IPS-20b (cell line): ENCODE measurements around the gene DKC1.

Experiments
- H3K27ac ChIP-seq: one replicate; pipeline ENCODE4 v1.5.1; 2013; ENCODE audit warnings: low read length
- H3K27me3 ChIP-seq: 2 replicates; pipeline ENCODE4 v1.6.1; 2013; ENCODE audit warnings: mild to moderate bottlenecking, low read length, inconsistent platforms; ENCODE audit not compliant: insufficient read depth
- H3K36me3 ChIP-seq: 2 replicates; pipeline ENCODE4 v1.6.1; 2013; ENCODE audit warnings: low read depth, mild to moderate bottlenecking, inconsistent platforms, low read length, moderate library complexity; ENCODE audit not compliant: insufficient read depth
- H3K4me1 ChIP-seq: 2 replicates; pipeline ENCODE4 v1.6.1; 2013; ENCODE audit warnings: mild to moderate bottlenecking, control low read depth, inconsistent platforms, low read length, moderate library complexity; ENCODE audit not compliant: insufficient read depth
- H3K4me3 ChIP-seq: 2 replicates; pipeline ENCODE4 v1.5.1; 2013; ENCODE audit warnings: mild to moderate bottlenecking, low read length, inconsistent platforms
- H3K9ac ChIP-seq: 2 replicates; pipeline ENCODE4 v1.6.1; 2013; ENCODE audit warnings: low read depth, mild to moderate bottlenecking, inconsistent platforms, low read length, moderate library complexity
- H3K9me3 ChIP-seq: 2 replicates; pipeline ENCODE4 v1.6.1; 2013; ENCODE audit warnings: mild to moderate bottlenecking, low read depth, low read length, inconsistent platforms; ENCODE audit not compliant: insufficient read depth

The DKC1 gene

GRCh38 chrX:154739952-154740465 lies 22.7 kb upstream of the DKC1 start:
- Histone ChIP-seq H3K36me3 (no peaks in the 10 kb centered on the region), H3K27ac (no peak overlapping the region), H3K27me3 (no peaks in the 10 kb centered on the region), H3K9ac (no peak overlapping the region), H3K4me1 (no peaks in the 10 kb centered on the region), H3K9me3 (no peaks in the 10 kb centered on the region), H3K4me3 (no peak overlapping the region)

DNA sequence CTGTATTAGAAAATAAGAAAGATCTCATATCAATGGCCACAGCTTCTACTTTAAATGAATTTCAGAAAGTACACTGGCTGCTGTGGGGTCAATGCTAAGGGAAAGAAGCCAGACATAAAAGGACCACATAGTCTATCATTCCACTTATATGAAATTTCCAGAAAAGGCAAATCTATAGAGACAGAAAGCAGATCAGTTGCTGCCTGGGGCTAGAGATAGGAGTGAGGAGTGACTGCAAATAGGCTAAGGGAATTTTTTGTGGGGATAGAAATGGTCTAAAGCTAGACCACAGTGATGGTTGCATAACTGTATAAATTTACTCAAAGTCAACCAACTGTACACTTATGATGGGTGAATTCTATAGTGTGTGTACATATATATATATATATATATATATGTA lies 20.1 kb upstream of the DKC1 start:
- H3K9ac ChIP-seq = no peak overlapping the region
- H3K27me3 ChIP-seq = no peaks in the 10 kb centered on the region
- H3K9me3 ChIP-seq = no peaks in the 10 kb centered on the region
- H3K4me3 ChIP-seq = no peak overlapping the region
- no peaks in the 10 kb centered on the region for H3K36me3 ChIP-seq
- no peak overlapping the region for H3K27ac ChIP-seq
- H3K4me1 ChIP-seq = no peaks in the 10 kb centered on the region

- no peak overlapping the region for H3K27ac ChIP-seq
- no peak overlapping the region for H3K9ac ChIP-seq
Measured at GRCh38 chrX:154748712-154749339, 13.8 kb upstream of the DKC1 start.

DNA sequence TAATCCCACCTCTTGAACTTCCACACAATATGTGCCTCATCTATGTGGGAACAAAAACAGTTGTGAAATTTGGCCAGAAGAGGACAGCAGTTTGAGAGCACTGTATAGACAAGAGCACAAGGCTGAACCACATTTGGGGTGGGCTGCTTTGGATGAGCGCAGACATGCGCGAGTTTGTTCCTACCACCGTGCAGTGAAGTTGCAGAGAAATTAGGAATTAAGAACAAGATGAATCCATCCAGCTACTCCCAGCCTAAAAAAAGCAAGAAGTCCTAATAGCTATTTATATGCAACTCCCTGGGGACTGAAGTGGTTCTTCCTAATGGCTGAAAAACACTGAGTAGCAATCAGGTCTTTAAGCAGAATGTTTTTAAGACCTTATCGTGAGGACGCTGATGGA lies 12.8 kb upstream of the DKC1 start:
- Histone ChIP-seq H3K9ac (no peak overlapping the region), H3K27me3 (peaks cover 48% of the 10 kb centered on the region), H3K36me3 (no peaks in the 10 kb centered on the region), H3K9me3 (no peaks in the 10 kb centered on the region), H3K4me1 (no peaks in the 10 kb centered on the region), H3K27ac (no peak overlapping the region), H3K4me3 (peak overlapping the region; percentile 56)

More at GRCh38 chrX:154748712-154749339, 13.8 kb upstream of the DKC1 start:
- Histone ChIP-seq H3K36me3 (no peaks in the 10 kb centered on the region), H3K27me3 (peaks cover 48% of the 10 kb centered on the region), H3K4me1 (no peaks in the 10 kb centered on the region), H3K4me3 (no peak overlapping the region), H3K9me3 (no peaks in the 10 kb centered on the region)

GRCh38 chrX:154750301-154751202 lies 12.1 kb upstream of the DKC1 start, which contains the start of gene GAB3:
Gene GAB3, minus strand, starts transcription at chrX:154751077. Its CDS starts 52 bp downstream, at chrX:154751025.
- H3K9ac ChIP-seq = no peak within 1 kb of the TSS
- H3K4me1 ChIP-seq = no peaks in the 10 kb centered on the region
- H3K27ac ChIP-seq = no peak within 1 kb of the TSS
- H3K9me3 ChIP-seq = no peaks in the 10 kb centered on the region
- peaks cover 48% of the 10 kb centered on the region for H3K27me3 ChIP-seq
- H3K4me3 ChIP-seq = peak within 1 kb of the TSS; percentile 56
- H3K36me3 ChIP-seq = no peaks in the 10 kb centered on the region

DNA sequence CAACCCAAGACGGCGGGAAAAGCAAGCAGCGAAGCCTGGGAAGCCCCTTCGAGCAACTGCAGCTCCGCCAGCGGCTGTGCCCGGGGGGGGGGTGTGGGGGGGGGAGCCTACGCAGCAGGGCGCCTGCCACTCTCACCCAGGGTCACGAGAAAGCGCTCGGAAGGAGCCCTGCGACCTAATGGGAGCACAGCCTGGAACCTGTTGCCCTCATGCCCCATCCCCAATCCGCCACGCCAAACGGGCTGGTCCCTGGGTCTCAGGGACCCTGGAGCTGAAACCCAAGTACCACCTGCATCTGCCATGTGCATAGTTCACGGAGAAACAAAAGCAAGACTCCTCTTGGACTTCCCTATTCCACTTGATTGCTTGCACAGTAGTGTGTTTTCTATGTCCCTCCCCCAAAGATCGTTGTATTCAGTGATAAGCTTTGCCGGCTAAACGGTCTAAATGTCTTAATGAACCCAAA lies 11.4 kb upstream of the DKC1 start:
- Histone ChIP-seq H3K4me1 (no peaks in the 10 kb centered on the region), H3K27me3 (peaks cover 48% of the 10 kb centered on the region), H3K36me3 (no peaks in the 10 kb centered on the region), H3K9me3 (no peaks in the 10 kb centered on the region), H3K4me3 (no peak overlapping the region), H3K9ac (no peak overlapping the region), H3K27ac (no peak overlapping the region)

DNA sequence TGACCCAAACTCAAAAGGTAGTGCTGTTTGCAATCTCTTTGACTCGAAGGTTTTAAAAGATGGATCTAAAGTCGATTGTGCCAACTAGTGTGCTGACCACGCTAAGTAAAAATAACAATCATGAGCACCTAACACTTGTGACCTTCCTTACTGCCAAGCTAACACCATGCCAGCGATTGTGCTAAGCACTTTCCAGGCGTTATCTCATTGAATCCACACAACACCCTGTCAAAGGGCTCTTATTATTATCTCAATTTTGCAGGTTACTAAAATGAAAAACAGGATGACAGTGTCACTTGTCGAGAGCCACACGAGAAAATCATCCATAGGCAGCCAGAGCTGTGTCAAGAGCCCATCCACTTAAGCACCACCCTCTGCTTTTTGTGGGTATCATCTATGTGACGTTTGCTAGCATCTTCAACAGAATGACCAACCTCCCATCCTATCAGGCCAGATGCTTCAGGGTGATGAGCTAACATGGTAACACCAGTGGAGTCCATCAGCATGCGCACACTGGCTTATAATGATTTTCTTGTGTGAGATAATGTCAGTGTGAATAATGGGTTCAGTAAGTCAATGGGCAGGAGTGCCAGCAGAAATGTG lies 10.9 kb upstream of the DKC1 start:
- Histone ChIP-seq H3K27ac (no peak overlapping the region), H3K27me3 (peaks cover 48% of the 10 kb centered on the region), H3K4me3 (no peak overlapping the region), H3K36me3 (no peaks in the 10 kb centered on the region), H3K9me3 (no peaks in the 10 kb centered on the region), H3K9ac (no peak overlapping the region), H3K4me1 (no peaks in the 10 kb centered on the region)

- Histone ChIP-seq H3K4me3 (no peak overlapping the region), H3K9ac (no peak overlapping the region), H3K27me3 (no peaks in the 10 kb centered on the region), H3K27ac (no peak overlapping the region), H3K36me3 (no peaks in the 10 kb centered on the region), H3K4me1 (no peaks in the 10 kb centered on the region; the same call in 1 of the 2 replicates), H3K9me3 (no peaks in the 10 kb centered on the region)
Measured at GRCh38 chrX:154758696-154759095, 4.0 kb upstream of the DKC1 start.

DNA sequence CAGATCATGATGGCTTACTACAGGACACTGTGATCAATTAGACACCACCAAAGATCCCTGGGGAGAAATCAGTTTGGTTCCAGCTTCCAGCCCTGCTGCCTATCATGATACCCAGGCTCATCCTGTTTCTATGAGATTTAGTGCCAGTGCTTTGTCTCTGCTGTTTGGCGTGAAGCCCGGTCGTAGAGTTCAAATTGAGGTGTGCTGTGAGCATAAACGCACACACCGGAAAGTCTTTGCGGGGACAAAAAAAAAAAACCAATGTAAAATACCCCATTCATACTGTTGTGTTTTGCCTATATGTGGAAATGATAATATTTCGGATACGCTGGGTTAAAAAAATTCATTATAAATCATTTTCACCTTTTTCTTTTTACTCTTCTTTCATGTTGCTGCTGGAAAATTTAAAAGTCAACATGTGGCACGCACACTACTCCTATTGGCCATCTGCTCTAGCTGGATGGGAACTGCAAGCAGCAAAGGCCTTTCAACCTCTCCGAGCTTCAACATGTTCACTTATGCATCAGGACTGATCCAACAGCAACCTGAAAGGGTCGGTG lies 607 bp upstream of the DKC1 start:
- peak overlapping the region; percentile 88; the same call in 1 of the 2 replicates for H3K9ac ChIP-seq
- no peaks in the 10 kb centered on the region; the same call in 1 of the 2 replicates for H3K4me1 ChIP-seq
- H3K36me3 ChIP-seq = peaks cover 26% of the 10 kb centered on the region
- peak overlapping the region; percentile 94 for H3K27ac ChIP-seq
- H3K4me3 ChIP-seq = peak overlapping the region; percentile 95
- H3K9me3 ChIP-seq = no peaks in the 10 kb centered on the region
- H3K27me3 ChIP-seq = no peaks in the 10 kb centered on the region

DNA sequence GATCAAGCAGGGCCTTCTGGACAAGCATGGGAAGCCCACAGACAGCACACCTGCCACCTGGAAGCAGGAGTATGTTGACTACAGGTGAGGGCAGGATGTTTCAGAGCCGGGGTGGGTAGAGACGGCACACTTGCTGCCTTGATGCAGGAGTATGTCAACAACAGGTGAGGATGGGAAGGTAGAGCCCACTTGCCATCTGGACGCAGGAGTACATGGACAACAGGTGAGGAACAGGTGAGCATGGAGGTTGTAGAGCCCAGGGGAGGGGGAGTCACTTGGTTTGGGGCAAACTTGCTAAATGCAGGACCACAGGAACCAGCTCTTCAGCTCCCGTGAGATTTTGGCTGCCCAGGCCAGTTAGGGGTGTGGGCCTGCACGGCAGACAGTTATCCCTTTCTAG lies 12.0 kb downstream of the DKC1 start:
- Histone ChIP-seq H3K36me3 (peaks cover 82% of the 10 kb centered on the region), H3K4me1 (no peaks in the 10 kb centered on the region), H3K27me3 (no peaks in the 10 kb centered on the region), H3K9ac (no peak overlapping the region), H3K27ac (no peak overlapping the region), H3K9me3 (no peaks in the 10 kb centered on the region), H3K4me3 (no peak overlapping the region)
